GM21529 (cell line): ENCODE data around the gene HERPUD1.
"Not testable (repeated sequence)": the region's sequence is repeated elsewhere in the genome, so short reads cannot be mapped to it uniquely, and the experiment has no call there.

Experiments used
- ATAC-seq: cut with Tn5 transposase; IDR thresholded peaks from one replicate; pipeline ENCODE4 v1.9.1; 2021; ENCODE audit not compliant: unreplicated experiment

HERPUD1 gene

GRCh38 chr16:56931892-56932720 is at the start of gene HERPUD1:
Gene HERPUD1 (plus strand): TSS chr16:56932142. CDS start chr16:56932245, 103 bp downstream.
- peak; percentile 84 for ATAC-seq

- no peak for ATAC-seq
These were observed 48.4 kb upstream of the HERPUD1 start for GRCh38 chr16:56883586-56883985.

GRCh38 chr16:56884026-56884582 is 47.8 kb upstream of the HERPUD1 start:
- no peak for ATAC-seq

- not testable (repeated sequence) for ATAC-seq
These were observed 47.0 kb upstream of the HERPUD1 start for GRCh38 chr16:56884929-56885328.

GRCh38 chr16:56885446-56886162 is 46.3 kb upstream of the HERPUD1 start:
- ATAC-seq: no peak

GRCh38 chr16:56886296-56886695 is 45.6 kb upstream of the HERPUD1 start:
- ATAC-seq: no peak

- ATAC-seq: no peak
These were observed 45.1 kb upstream of the HERPUD1 start for GRCh38 chr16:56886826-56887225.

GRCh38 chr16:56888806-56889205 is 43.1 kb upstream of the HERPUD1 start:
- ATAC-seq: peak; percentile 83

- ATAC-seq: peak; percentile 32
These were observed 42.7 kb upstream of the HERPUD1 start for GRCh38 chr16:56889206-56889605.

GRCh38 chr16:56891685-56892084 is 40.3 kb upstream of the HERPUD1 start:
- ATAC-seq: no peak

GRCh38 chr16:56892705-56893104 is 39.2 kb upstream of the HERPUD1 start:
- ATAC-seq: no peak

- no peak for ATAC-seq
These were observed 37.5 kb upstream of the HERPUD1 start for GRCh38 chr16:56894331-56894917.

GRCh38 chr16:56895813-56896212 is 36.1 kb upstream of the HERPUD1 start:
- no peak for ATAC-seq

GRCh38 chr16:56896244-56896643 is 35.7 kb upstream of the HERPUD1 start:
- ATAC-seq: no peak

GRCh38 chr16:56897026-56897799 is 34.7 kb upstream of the HERPUD1 start:
- no peak for ATAC-seq

- ATAC-seq: peak; percentile 82
These were observed 33.1 kb upstream of the HERPUD1 start for GRCh38 chr16:56898847-56899246.

- no peak for ATAC-seq
These were observed 28.1 kb upstream of the HERPUD1 start for GRCh38 chr16:56903866-56904265.

GRCh38 chr16:56907401-56907800 is 24.5 kb upstream of the HERPUD1 start:
- ATAC-seq: no peak

GRCh38 chr16:56909527-56909979 is 22.4 kb upstream of the HERPUD1 start:
- no peak for ATAC-seq

GRCh38 chr16:56910112-56910511 is 21.8 kb upstream of the HERPUD1 start:
- no peak for ATAC-seq
